ENCODE results near the gene CNPY1. TPM values are rescaled to one million over a fixed set of nuclear protein-coding genes. Genes with fewer than 3 reads are reported as not detected.

The CNPY1 gene
- total and polyA plus RNA-seq, 8 donors = 0.18 TPM; not detected in 7

- no peak for DNase-seq
- intact Hi-C loops (cut with DNase I; ENCODE audit: low total_unique reads) = no loop called here
- peaks cover 68 to 100% (median 100%) of the 10 kb centered on the region in 3 donors for H3K27me3 ChIP-seq
- TF ChIP-seq EP300 (IDR thresholded peaks at IDR 0.05) (no peak), CTCF (IDR thresholded peaks at IDR 0.05) (no peak), POLR2A (IDR thresholded peaks at IDR 0.05) (no peak), POLR2AphosphoS5 (IDR thresholded peaks at IDR 0.05) (no peak)
- peaks cover 28 to 53% (median 40%) of the 10 kb centered on the region in 4 donors for H3K4me1 ChIP-seq
- no peaks in the 10 kb centered on the region for H3K9me3 ChIP-seq
- WGBS, 5 donors = 11 to 22% (median 17%) methylated on average over 15 of the region's 15 CpGs
- H3K36me3 ChIP-seq = no peaks in the 10 kb centered on the region
- no peak overlapping the region for H3K4me3 ChIP-seq
- H3K27ac ChIP-seq = no peak overlapping the region
These were observed 83.1 kb downstream of the CNPY1 start for GRCh38 chr7:155463114-155463811.

- H3K36me3 ChIP-seq = no peaks in the 10 kb centered on the region
- TF ChIP-seq POLR2A (IDR thresholded peaks at IDR 0.05) (no peak), CTCF (IDR thresholded peaks at IDR 0.05) (no peak), EP300 (IDR thresholded peaks at IDR 0.05) (no peak), POLR2AphosphoS5 (IDR thresholded peaks at IDR 0.05) (no peak)
- peaks cover 24 to 50% (median 37%) of the 10 kb centered on the region in 4 donors for H3K4me1 ChIP-seq
- WGBS, 5 donors = 7 to 15% (median 10%) methylated on average over 24 to 33 of the region's 33 CpGs
- intact Hi-C loops (cut with DNase I; ENCODE audit: low total_unique reads) = no loop called here
- H3K27me3 ChIP-seq = peaks cover 65 to 97% (median 96%) of the 10 kb centered on the region in 3 donors
- DNase-seq = no peak
- H3K4me3 ChIP-seq = no peak overlapping the region
- no peak overlapping the region for H3K27ac ChIP-seq
- H3K9me3 ChIP-seq = no peaks in the 10 kb centered on the region
These were observed 84.1 kb downstream of the CNPY1 start for GRCh38 chr7:155462163-155462735.

GRCh38 chr7:155461631-155462030, 84.7 kb downstream of the CNPY1 start:
- 18 to 37% (median 31%) methylated on average over 3 of the region's 3 CpGs for WGBS, 5 donors
- no peaks in the 10 kb centered on the region for H3K9me3 ChIP-seq
- no peak overlapping the region for H3K27ac ChIP-seq
- TF ChIP-seq POLR2A (IDR thresholded peaks at IDR 0.05) (no peak), EP300 (IDR thresholded peaks at IDR 0.05) (no peak), CTCF (IDR thresholded peaks at IDR 0.05) (no peak), POLR2AphosphoS5 (IDR thresholded peaks at IDR 0.05) (no peak)
- peaks cover 26 to 50% (median 37%) of the 10 kb centered on the region in 4 donors for H3K4me1 ChIP-seq
- no peak for DNase-seq
- no peak overlapping the region for H3K4me3 ChIP-seq
- intact Hi-C loops (cut with DNase I; ENCODE audit: low total_unique reads) = no loop called here
- H3K36me3 ChIP-seq = no peaks in the 10 kb centered on the region
- H3K27me3 ChIP-seq = peaks cover 65 to 97% (median 96%) of the 10 kb centered on the region in 3 donors

- Histone ChIP-seq H3K9me3 (no peaks in the 10 kb centered on the region), H3K36me3 (no peaks in the 10 kb centered on the region), H3K4me3 (no peak overlapping the region), H3K27me3 (peaks cover 65 to 97% (median 96%) of the 10 kb centered on the region in 3 donors), H3K27ac (no peak overlapping the region), H3K4me1 (peaks cover 20 to 50% (median 36%) of the 10 kb centered on the region in 4 donors)
- no peak for DNase-seq
- intact Hi-C loops (cut with DNase I; ENCODE audit: low total_unique reads) = no loop called here
- no peak for TF ChIP-seq CTCF (IDR thresholded peaks at IDR 0.05)
- no peak for TF ChIP-seq POLR2AphosphoS5 (IDR thresholded peaks at IDR 0.05)
- TF ChIP-seq POLR2A (IDR thresholded peaks at IDR 0.05) = no peak
- no peak for TF ChIP-seq EP300 (IDR thresholded peaks at IDR 0.05)
- WGBS, 5 donors = 14 to 20% (median 15%) methylated on average over 4 to 8 of the region's 8 CpGs
These were observed 85.3 kb downstream of the CNPY1 start for GRCh38 chr7:155460926-155461613.

Measured in stomach (tissue), 9 donors.